ENCODE measurements around the gene BUB3. TPM values are rescaled to one million over a fixed set of nuclear protein-coding genes. Genes with fewer than 3 reads are reported as not detected.

Gene BUB3
- total and polyA plus RNA-seq, 2 of the 8 experiments (the other 6 are each of a cell fraction or from before 2014, with no cell fraction given): 183 to 207 TPM

DNA sequence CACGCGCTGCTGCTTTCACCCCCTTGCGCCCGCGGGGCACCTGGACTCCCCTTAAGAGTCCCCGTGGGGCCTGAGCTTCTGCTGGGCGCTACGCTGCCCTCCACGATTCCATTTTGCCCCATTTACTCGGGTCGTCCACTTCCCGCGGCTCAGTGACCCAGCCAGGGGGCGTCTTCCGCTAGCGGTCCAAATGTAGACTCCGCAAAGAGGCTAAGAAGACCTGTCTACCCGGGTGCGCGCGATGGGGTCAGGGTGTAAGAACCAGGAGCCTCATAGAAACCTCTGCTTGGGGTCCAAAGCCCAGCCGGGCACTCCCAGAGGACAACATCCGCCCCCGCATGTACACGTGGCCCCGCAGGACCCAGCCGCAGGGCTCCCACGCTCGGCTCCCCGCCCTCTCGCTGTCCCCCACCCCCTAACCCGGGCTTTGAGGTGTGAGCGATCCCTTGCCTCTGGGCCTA, 11.5 kb upstream of the BUB3 start:
- H3K4me3 ChIP-seq (ENCODE audit: extremely low read depth in 1 of 4, insufficient read depth in 2 of 4, low read depth in 3 of 4, low read length in 4 of 4): peak overlapping the region in 3 of 4 experiments; percentile 5 to 51 (median 12); a peak in 4 of 8 replicates
- no peak overlapping the region for H3K9ac ChIP-seq (replicated peaks in 1 of 4; ENCODE audit: extremely low read depth in 1 of 4, low read depth in 3 of 4, low read length in 3 of 4)
- H3K27me3 ChIP-seq (replicated peaks in 1 of 4; ENCODE audit: control insufficient read depth in 3 of 4, extremely low read depth in 1 of 4, insufficient read depth in 3 of 4, low read length in 3 of 4): peaks cover 89 to 100% (median 99%) of the 10 kb centered on the region in 4 experiments
- no peak overlapping the region for H3K23ac ChIP-seq (ENCODE audit: insufficient read length)
- H3K14ac ChIP-seq (ENCODE audit: insufficient read length): no peak overlapping the region
- no peaks in the 10 kb centered on the region for H3K9me3 ChIP-seq (ENCODE audit: insufficient read depth in 2 of 2, low read depth in 1 of 2, low read length in 1 of 2)
- H2BK5ac ChIP-seq (ENCODE audit: low read depth, low read length): no peak overlapping the region
- DNase-seq (ENCODE audit: low read depth in 1 of 2, low spot score in 2 of 2) (peak in 1 of 2 experiments; percentile 71), FAIRE-seq (no peak)
- peaks cover 4% of the 10 kb centered on the region; the same call in 1 of the 2 replicates for H3K23me2 ChIP-seq (ENCODE audit: low read depth, low read length)
- no peaks in the 10 kb centered on the region for H3K79me2 ChIP-seq (ENCODE audit: control insufficient read depth in 1 of 2, insufficient read depth in 2 of 2, low read length in 2 of 2)
- TF ChIP-seq RAD21 (IDR thresholded peaks at IDR 0.05 in 1 of 2, conservative IDR thresholded peaks at IDR 0.05 in 1 of 2; ENCODE audit: low read depth in 2 of 2, low read length in 2 of 2) (0 out of 4 replicates have a peak, but pooled peaks of 1 of the 2 experiments have one; percentile 2), SAP30 (IDR thresholded peaks at IDR 0.05; ENCODE audit: insufficient read depth, insufficient replicate concordance, low read length) (no peak), HDAC2 (IDR thresholded peaks at IDR 0.05; ENCODE audit: borderline replicate concordance in 1 of 2, low read depth in 2 of 2, low read length in 2 of 2) (no peak), EGR1 (IDR thresholded peaks at IDR 0.05; ENCODE audit: borderline replicate concordance, low read depth, low read length) (peak; percentile 48; the same call in 1 of the 2 replicates), KDM4A (IDR thresholded peaks at IDR 0.05; ENCODE audit: low read depth, low read length, severe bottlenecking) (peak; percentile 39), RBBP5 (IDR thresholded peaks at IDR 0.05; ENCODE audit: borderline replicate concordance, low read depth, low read length) (0 out of 2 replicates have a peak, but pooled peaks have one; percentile 10), EZH2 (IDR thresholded peaks at IDR 0.05; ENCODE audit: low read depth, low read length, severe bottlenecking) (peak; percentile 53)
- H2BK20ac ChIP-seq (ENCODE audit: low read length): no peak overlapping the region
- no peak overlapping the region for H2BK15ac ChIP-seq (ENCODE audit: low read length)
- H3K4me2 ChIP-seq (ENCODE audit: insufficient read depth in 1 of 2, low read depth in 2 of 2, low read length in 2 of 2): peak overlapping the region; percentile 67 to 70
- H3K4ac ChIP-seq (replicated peaks; ENCODE audit: insufficient read length, low read depth, low read length): no peak overlapping the region
- H3K27ac ChIP-seq (ENCODE audit: low read depth, low read length): no peak overlapping the region
- H4K5ac ChIP-seq (ENCODE audit: insufficient read length, low read depth, low read length): no peak overlapping the region
- peaks cover 11 to 33% of the 10 kb centered on the region in 2 experiments for H4K20me1 ChIP-seq (replicated peaks in 1 of 2; ENCODE audit: control insufficient read depth in 1 of 2, insufficient read depth in 2 of 2, low read length in 2 of 2)
- no peak overlapping the region for H2BK120ac ChIP-seq (replicated peaks; ENCODE audit: low read depth, low read length)
- no peak overlapping the region for H2AK5ac ChIP-seq (ENCODE audit: low read depth, low read length)
- peaks cover 14 to 53% (median 32%) of the 10 kb centered on the region in 4 experiments for H3K4me1 ChIP-seq (replicated peaks in 1 of 4; ENCODE audit: control insufficient read depth in 3 of 4, insufficient read depth in 4 of 4, low read length in 3 of 4)
- no peak overlapping the region for H2BK12ac ChIP-seq (ENCODE audit: low read depth, low read length)
- H3K36me3 ChIP-seq (ENCODE audit: control insufficient read depth in 2 of 4, insufficient read depth in 4 of 4, low read length in 3 of 4): no peaks in the 10 kb centered on the region; a peak in 1 of 8 replicates
- H4K91ac ChIP-seq (replicated peaks; ENCODE audit: insufficient read length, low read length): no peak overlapping the region
- H3K79me1 ChIP-seq (ENCODE audit: low read depth, low read length): no peaks in the 10 kb centered on the region
- WGBS, 2 experiments (ENCODE audit: extremely low coverage in 1 of 2, insufficient coverage in 1 of 2, insufficient read length in 1 of 2, insufficient replicate concordance in 2 of 2, low coverage in 1 of 2, low lambda C conversion rate in 2 of 2, missing lambda C conversion rate in 1 of 2): 7% methylated on average over 27 of the region's 33 CpGs; no CpG with 5 or more reads in 1 of the 2 experiments
- H3K18ac ChIP-seq (ENCODE audit: extremely low read depth, low read length): no peak overlapping the region
- H2AFZ ChIP-seq (ENCODE audit: low read length): no peak overlapping the region
- no peak overlapping the region for H3K56ac ChIP-seq (replicated peaks; ENCODE audit: insufficient read length, low read depth, low read length)
- POLR2A ChIA-PET (ENCODE audit: partially characterized antibody): interaction anchor here (2.0 to 4.2 kb wide), 2 partner anchors 9 to 10 kb away, joined by 6 to 31 read pairs; no protein-coding TSS in a partner anchor
- CTCF ChIA-PET (ENCODE audit: partially characterized antibody): interaction anchor here (2.3 to 5.1 kb wide), 3 partner anchors 9 to 100 kb away, joined by 8 to 35 read pairs (median 11); no protein-coding TSS in a partner anchor
- H4K8ac ChIP-seq (ENCODE audit: extremely low read depth, insufficient read depth, low read length): 0 out of 2 replicates have a peak overlapping the region, but pooled peaks have one; percentile 63

All from H1 (cell line).